ENCODE measurements around the gene HSPB1. TPM values are rescaled to one million over a fixed set of nuclear protein-coding genes. Genes with fewer than 3 reads are reported as not detected.
A peak's percentile ranks its signal among the peaks of the same experiment; 100 is the strongest.
"Not testable (repeated sequence)": the region's sequence is repeated elsewhere in the genome, so short reads cannot be mapped to it uniquely, and the experiment has no call there.

HSPB1 gene
- total and polyA plus RNA-seq, 4 experiments from 2014 or later = 41.9 to 111 (median 46.4) TPM

DNA sequence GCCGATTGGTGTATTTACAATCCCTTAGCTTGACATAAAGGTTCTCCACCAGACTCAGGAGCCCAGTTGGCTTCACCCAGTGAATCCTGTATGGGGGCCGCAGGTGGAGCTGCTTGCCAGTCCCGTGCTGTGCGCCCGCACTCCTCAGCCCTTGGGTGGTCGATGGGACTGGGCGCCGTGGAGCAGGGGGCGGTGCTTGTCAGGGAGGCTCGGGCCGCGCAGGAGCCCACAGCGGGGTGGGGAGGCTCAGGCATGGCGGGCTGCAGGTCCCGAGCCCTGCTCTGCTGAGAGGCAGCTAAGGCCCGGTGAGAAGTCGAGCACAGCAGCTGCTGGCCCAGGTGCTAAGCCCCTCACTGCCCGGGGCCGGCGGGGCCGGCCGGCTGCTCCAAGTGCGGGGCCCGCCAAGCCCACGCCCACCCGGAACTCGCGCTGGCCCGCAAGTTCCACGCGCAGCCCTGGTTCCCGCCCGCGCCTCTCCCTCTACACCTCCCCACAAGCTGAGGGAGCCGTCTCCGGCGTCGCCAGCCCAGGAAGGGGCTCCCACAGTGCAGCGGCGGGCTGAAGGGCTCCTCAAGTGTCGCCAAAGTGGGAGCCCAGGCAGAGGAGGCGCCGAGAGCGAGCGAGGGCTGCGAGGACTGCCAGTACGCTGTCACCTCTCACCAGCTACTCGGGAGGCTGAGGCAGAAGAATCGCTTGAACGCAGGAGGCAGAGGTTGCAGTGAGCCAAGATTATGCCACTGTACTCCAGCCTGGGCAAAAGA is 7.0 kb downstream of the HSPB1 start:
- H3K4me1 Mint-ChIP-seq; DNase-seq; H3K9me3 ChIP-seq (ENCODE audit: control insufficient read depth in 1 of 2, low read length in 2 of 2); H3K27me3 Mint-ChIP-seq; H3K4me1 ChIP-seq (ENCODE audit: insufficient read depth, low read length); H3K4me3 ChIP-seq (ENCODE audit: low read length in 2 of 2); H3K36me3 ChIP-seq (ENCODE audit: insufficient read depth, low read length); H3K27me3 ChIP-seq (ENCODE audit: insufficient read depth, low read length); H3K27ac Mint-ChIP-seq; H3K4me3 Mint-ChIP-seq; intact Hi-C loops (cut with micrococcal nuclease); H3K9me3 Mint-ChIP-seq; H3K27ac ChIP-seq (ENCODE audit: low read depth, low read length); H3K36me3 Mint-ChIP-seq: not testable (repeated sequence)
- ChIA-PET CTCF (ENCODE audit: partially characterized antibody) (interaction anchor here (1.5 to 17.2 kb wide), 3 partner anchors 8 to 131 kb away, joined by 6 to 350 read pairs (median 6); partner anchors contain the start of gene HSPB1), POLR2A (ENCODE audit: partially characterized antibody) (interaction anchor here (1.0 to 2.4 kb wide), 2 partner anchors 9 to 49 kb away, joined by 3 to 17 read pairs; partner anchors contain the start of gene YWHAG)

DNA sequence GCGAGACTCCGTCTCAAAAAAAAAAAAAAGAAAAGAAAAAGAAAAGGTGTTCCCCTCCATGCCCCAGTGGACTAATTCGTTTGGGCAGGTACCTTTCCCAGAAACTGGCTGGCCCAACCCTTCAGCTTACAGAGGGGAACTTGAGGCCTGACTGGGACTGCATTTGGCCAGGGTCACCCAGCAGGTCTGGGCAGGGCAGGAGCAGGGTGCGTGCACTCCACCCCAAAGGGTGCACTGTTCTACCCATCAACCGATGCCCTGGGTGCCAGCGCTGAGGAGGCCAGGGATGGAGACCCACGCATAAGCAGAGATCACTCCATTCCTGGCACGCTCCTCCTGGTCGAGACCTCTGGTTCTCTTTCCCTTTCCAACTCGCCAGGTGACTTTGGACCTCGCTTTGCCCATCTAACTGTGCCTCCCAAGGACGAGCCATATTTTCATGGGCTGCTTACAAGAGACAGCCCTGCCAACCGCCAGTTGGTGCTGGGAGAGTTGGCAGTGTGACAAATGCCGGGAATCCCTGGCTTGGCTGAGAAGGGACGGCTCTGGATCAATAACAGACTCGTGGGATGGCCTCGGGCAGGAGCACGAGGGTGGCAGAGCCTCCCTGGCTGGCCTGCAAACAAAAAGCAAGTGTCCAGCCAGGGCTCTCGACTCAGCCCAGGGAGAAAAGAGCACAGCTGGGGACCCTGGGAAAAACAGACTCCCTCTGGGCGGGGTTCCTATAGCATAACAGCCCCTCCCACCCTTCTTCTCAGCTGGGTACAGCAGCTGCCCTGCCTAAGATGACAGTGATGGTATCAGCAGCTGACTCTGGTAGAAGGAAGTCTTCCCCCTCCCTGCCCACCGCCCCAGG is 7.9 kb downstream of the HSPB1 start:
- Histone ChIP-seq H3K27ac (ENCODE audit: low read depth, low read length) (no peak overlapping the region), H3K9me3 (ENCODE audit: control insufficient read depth in 1 of 2, low read length in 2 of 2) (no peaks in the 10 kb centered on the region), H3K4me1 (ENCODE audit: insufficient read depth, low read length) (peaks cover 5% of the 10 kb centered on the region), H3K27me3 (ENCODE audit: insufficient read depth, low read length) (no peaks in the 10 kb centered on the region), H3K4me3 (ENCODE audit: low read length in 2 of 2) (no peak overlapping the region), H3K36me3 (ENCODE audit: insufficient read depth, low read length) (no peaks in the 10 kb centered on the region)
- no peak for DNase-seq
- ChIA-PET CTCF (ENCODE audit: partially characterized antibody) (interaction anchor here (0.9 to 17.2 kb wide), 4 partner anchors 12 to 133 kb away, joined by 3 to 350 read pairs (median 55); partner anchors contain the start of gene HSPB1), POLR2A (ENCODE audit: partially characterized antibody) (interaction anchor here (2.4 kb wide), 1 partner anchor 8 kb away, joined by 17 read pairs; no protein-coding TSS in a partner anchor)
- no peak overlapping the region for H3K4me3 Mint-ChIP-seq
- H3K27ac Mint-ChIP-seq = no peak overlapping the region
- H3K9me3 Mint-ChIP-seq = no peaks in the 10 kb centered on the region
- H3K4me1 Mint-ChIP-seq = peaks cover 5 to 7% (median 6%) of the 10 kb centered on the region in 4 donors
- no peaks in the 10 kb centered on the region for H3K36me3 Mint-ChIP-seq
- intact Hi-C loops (cut with micrococcal nuclease) = no loop called here
- no peaks in the 10 kb centered on the region for H3K27me3 Mint-ChIP-seq

GRCh38 chr7:76311838-76312237 is 9.4 kb downstream of the HSPB1 start:
- H3K4me1 Mint-ChIP-seq; H3K4me1 ChIP-seq (ENCODE audit: insufficient read depth, low read length); H3K36me3 ChIP-seq (ENCODE audit: insufficient read depth, low read length); H3K36me3 Mint-ChIP-seq; DNase-seq; H3K4me3 ChIP-seq (ENCODE audit: low read length in 2 of 2); H3K4me3 Mint-ChIP-seq; H3K27ac ChIP-seq (ENCODE audit: low read depth, low read length); H3K27me3 ChIP-seq (ENCODE audit: insufficient read depth, low read length); intact Hi-C loops (cut with micrococcal nuclease); POLR2A ChIA-PET (ENCODE audit: partially characterized antibody); H3K9me3 Mint-ChIP-seq; H3K27me3 Mint-ChIP-seq; H3K27ac Mint-ChIP-seq; H3K9me3 ChIP-seq (ENCODE audit: control insufficient read depth in 1 of 2, low read length in 2 of 2): not testable (repeated sequence)
- CTCF ChIA-PET (ENCODE audit: partially characterized antibody) = interaction anchor here (1.1 to 17.2 kb wide), 4 partner anchors 9 to 134 kb away, joined by 8 to 350 read pairs (median 56); partner anchors contain the start of gene HSPB1

GRCh38 chr7:76314042-76314721 is 11.7 kb downstream of the HSPB1 start:
- Mint-ChIP-seq H3K27me3 (no peaks in the 10 kb centered on the region), H3K36me3 (peaks cover 0 to 2% of the 10 kb centered on the region in 2 donors), H3K4me3 (peak overlapping the region in 4 of 8 donors; percentile 32 to 72 (median 54)), H3K27ac (peak overlapping the region in 3 of 7 donors; percentile 41 to 86 (median 77)), H3K4me1 (peaks cover 15 to 30% (median 21%) of the 10 kb centered on the region in 4 donors), H3K9me3 (no peaks in the 10 kb centered on the region)
- no peaks in the 10 kb centered on the region for H3K27me3 ChIP-seq (ENCODE audit: insufficient read depth, low read length)
- no peaks in the 10 kb centered on the region for H3K36me3 ChIP-seq (ENCODE audit: insufficient read depth, low read length)
- CTCF ChIA-PET (ENCODE audit: partially characterized antibody) = interaction anchor here (0.5 to 17.2 kb wide), 20 partner anchors 13 to 1765 kb away, joined by 3 to 350 read pairs (median 3); partner anchors contain the start of genes HSPB1 and YWHAG
- DNase-seq = peak; percentile 92 to 94 (median 93)
- intact Hi-C loops (cut with micrococcal nuclease) = loop anchor here (1.0 kb wide), 5 partner anchors 12 to 136 kb away; partner anchors contain the start of genes HSPB1 and SRRM3
- H3K27ac ChIP-seq (ENCODE audit: low read depth, low read length) = no peak overlapping the region
- POLR2A ChIA-PET (ENCODE audit: partially characterized antibody) = interaction anchor here (1.0 to 1.5 kb wide), 6 partner anchors 11 to 136 kb away, joined by 4 to 9 read pairs (median 6); partner anchors contain the start of genes HSPB1 and YWHAG
- no peaks in the 10 kb centered on the region for H3K9me3 ChIP-seq (ENCODE audit: control insufficient read depth in 1 of 2, low read length in 2 of 2)
- H3K4me1 ChIP-seq (ENCODE audit: insufficient read depth, low read length) = peaks cover 20% of the 10 kb centered on the region
- H3K4me3 ChIP-seq (ENCODE audit: low read length in 2 of 2) = no peak overlapping the region

DNA sequence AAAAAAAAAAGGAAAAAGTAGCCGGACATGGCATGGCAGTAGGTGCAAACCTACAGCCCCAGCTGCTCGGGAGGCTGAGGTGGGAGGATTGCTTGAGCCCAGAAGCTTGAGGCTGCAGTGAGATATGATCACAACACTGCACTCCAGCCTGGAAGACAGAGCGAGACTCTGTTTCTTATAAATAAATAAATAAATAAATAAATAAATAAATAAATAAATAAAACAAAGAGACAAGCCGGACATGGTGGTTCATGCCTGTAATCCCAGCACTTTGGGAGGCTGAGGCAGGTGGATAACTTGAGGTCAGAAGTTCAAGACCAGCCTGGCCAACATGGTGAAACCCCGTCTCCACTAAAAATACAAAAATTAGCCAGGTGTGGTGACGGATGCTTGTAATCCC is 12.3 kb downstream of the HSPB1 start:
- H3K27me3 ChIP-seq (ENCODE audit: insufficient read depth, low read length); H3K27ac ChIP-seq (ENCODE audit: low read depth, low read length); H3K36me3 Mint-ChIP-seq; DNase-seq; H3K9me3 Mint-ChIP-seq; H3K4me3 ChIP-seq (ENCODE audit: low read length in 2 of 2); H3K36me3 ChIP-seq (ENCODE audit: insufficient read depth, low read length); H3K9me3 ChIP-seq (ENCODE audit: control insufficient read depth in 1 of 2, low read length in 2 of 2); H3K27me3 Mint-ChIP-seq: not testable (repeated sequence)
- POLR2A ChIA-PET (ENCODE audit: partially characterized antibody) = interaction anchor here (1.0 to 7.0 kb wide), 5 partner anchors 12 to 137 kb away, joined by 4 to 128 read pairs (median 6); partner anchors contain the start of genes HSPB1 and YWHAG
- intact Hi-C loops (cut with micrococcal nuclease) = loop anchor here (1.0 to 5.0 kb wide), 7 partner anchors 12 to 808 kb away; partner anchors contain the start of genes CCDC146, HSPB1 and SRRM3
- peaks cover 15 to 32% (median 23%) of the 10 kb centered on the region in 4 donors for H3K4me1 Mint-ChIP-seq
- peaks cover 26% of the 10 kb centered on the region for H3K4me1 ChIP-seq (ENCODE audit: insufficient read depth, low read length)
- CTCF ChIA-PET (ENCODE audit: partially characterized antibody) = interaction anchor here (1.0 to 17.2 kb wide), 11 partner anchors 14 to 171 kb away, joined by 3 to 350 read pairs (median 6); partner anchors contain the start of genes HSPB1 and YWHAG
- peak overlapping the region in 3 of 7 donors; percentile 41 to 86 (median 77) for H3K27ac Mint-ChIP-seq
- H3K4me3 Mint-ChIP-seq = peak overlapping the region in 1 of 8 donors; percentile 55

DNA sequence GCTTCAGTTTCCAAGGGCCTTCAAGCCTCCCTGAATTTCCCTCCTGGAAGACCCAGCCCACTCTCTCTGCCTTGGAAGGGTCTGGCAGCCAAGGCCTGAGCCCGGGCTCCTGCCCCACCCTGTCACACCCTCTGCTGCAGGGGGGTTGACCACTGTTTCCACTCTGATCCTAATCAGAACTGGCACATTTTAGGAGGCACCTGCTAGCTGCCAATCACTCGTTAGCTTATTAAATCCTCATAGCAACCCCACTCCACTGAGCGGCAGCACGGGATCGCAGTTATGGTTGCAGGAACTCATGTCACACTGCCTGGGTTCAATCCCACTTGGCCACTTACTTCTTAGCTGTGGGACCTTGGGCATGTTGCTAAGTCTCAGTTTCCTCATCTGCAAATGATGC is 12.9 kb downstream of the HSPB1 start:
- Histone ChIP-seq H3K27ac (ENCODE audit: low read depth, low read length) (no peak overlapping the region), H3K9me3 (ENCODE audit: control insufficient read depth in 1 of 2, low read length in 2 of 2) (no peaks in the 10 kb centered on the region), H3K36me3 (ENCODE audit: insufficient read depth, low read length) (no peaks in the 10 kb centered on the region), H3K4me1 (ENCODE audit: insufficient read depth, low read length) (peaks cover 28% of the 10 kb centered on the region), H3K27me3 (ENCODE audit: insufficient read depth, low read length) (no peaks in the 10 kb centered on the region), H3K4me3 (ENCODE audit: low read length in 2 of 2) (no peak overlapping the region)
- intact Hi-C loops (cut with micrococcal nuclease) = loop anchor here (5.0 kb wide), 2 partner anchors 33 to 807 kb away; partner anchors contain the start of gene CCDC146
- Mint-ChIP-seq H3K36me3 (peaks cover 0 to 2% of the 10 kb centered on the region in 2 donors), H3K27me3 (no peaks in the 10 kb centered on the region), H3K27ac (peak overlapping the region in 1 of 7 donors; percentile 19), H3K4me3 (no peak overlapping the region), H3K9me3 (no peaks in the 10 kb centered on the region), H3K4me1 (peaks cover 17 to 32% (median 25%) of the 10 kb centered on the region in 4 donors)
- CTCF ChIA-PET (ENCODE audit: partially characterized antibody) = interaction anchor here (0.7 to 17.2 kb wide), 8 partner anchors 15 to 295 kb away, joined by 3 to 350 read pairs (median 4); partner anchors contain the start of genes HSPB1 and YWHAG
- DNase-seq = no peak
- POLR2A ChIA-PET (ENCODE audit: partially characterized antibody) = interaction anchor here (3.3 to 7.0 kb wide), 2 partner anchors 13 to 42 kb away, joined by 26 to 128 read pairs; partner anchors contain the start of genes HSPB1 and YWHAG

All from CD4-positive, alpha-beta memory T cell (primary cell).